ENCODE measurements around the gene ASPSCR1.

ASPSCR1 gene

GRCh38 chr17:81991684-81992305 lies 14.4 kb downstream of the ASPSCR1 start:
- peak overlapping the region; percentile 15; the same call in 1 of the 2 replicates for H3K4me3 ChIP-seq (ENCODE audit: low read length)
- no peak for TF ChIP-seq CTCF (conservative IDR thresholded peaks at IDR 0.05; ENCODE audit: low read length)
- peak; percentile 72 for DNase-seq (ENCODE audit: low read depth)

- no peak for TF ChIP-seq CTCF (conservative IDR thresholded peaks at IDR 0.05; ENCODE audit: low read length)
- H3K4me3 ChIP-seq (ENCODE audit: low read length) = no peak overlapping the region; the same call in 1 of the 2 replicates
- DNase-seq (ENCODE audit: low read depth) = no peak
Observed at GRCh38 chr17:81992306-81993102, 15.1 kb downstream of the ASPSCR1 start.

- no peak overlapping the region for H3K4me3 ChIP-seq (ENCODE audit: low read length)
- DNase-seq (ENCODE audit: low read depth) = no peak
- TF ChIP-seq CTCF (conservative IDR thresholded peaks at IDR 0.05; ENCODE audit: low read length) = no peak
Observed at GRCh38 chr17:81993729-81994592, 16.5 kb downstream of the ASPSCR1 start.

GRCh38 chr17:81994593-81995462 lies 17.4 kb downstream of the ASPSCR1 start:
- no peak for TF ChIP-seq CTCF (conservative IDR thresholded peaks at IDR 0.05; ENCODE audit: low read length)
- no peak for DNase-seq (ENCODE audit: low read depth)
- no peak overlapping the region for H3K4me3 ChIP-seq (ENCODE audit: low read length)

- TF ChIP-seq CTCF (conservative IDR thresholded peaks at IDR 0.05; ENCODE audit: low read length) = no peak
- H3K4me3 ChIP-seq (ENCODE audit: low read length) = no peak overlapping the region
- no peak for DNase-seq (ENCODE audit: low read depth)
Observed at GRCh38 chr17:81995463-81996231, 18.2 kb downstream of the ASPSCR1 start.
